ENCODE measurements around the gene SARNP.
"Not testable (repeated sequence)": the region's sequence is repeated elsewhere in the genome, so short reads cannot be mapped to it uniquely, and the experiment has no call there.

SARNP gene

GRCh38 chr12:55797068-55797467 is 20.5 kb downstream of the SARNP start:
- peak; percentile 66 for DNase-seq (ENCODE audit: low spot score)

- no peak for DNase-seq (ENCODE audit: low spot score)
Observed at GRCh38 chr12:55795950-55796349, 21.6 kb downstream of the SARNP start.

- no peak for DNase-seq (ENCODE audit: low spot score)
Observed at GRCh38 chr12:55789893-55790292, 27.6 kb downstream of the SARNP start.

- no peak for DNase-seq (ENCODE audit: low spot score)
Observed at GRCh38 chr12:55789171-55789570, 28.4 kb downstream of the SARNP start.

GRCh38 chr12:55788546-55788945 is 29.0 kb downstream of the SARNP start:
- DNase-seq (ENCODE audit: low spot score) = no peak

- no peak for DNase-seq (ENCODE audit: low spot score)
Observed at GRCh38 chr12:55780685-55781084, 36.8 kb downstream of the SARNP start.

- no peak for DNase-seq (ENCODE audit: low spot score)
Observed at GRCh38 chr12:55777856-55778255, 39.7 kb downstream of the SARNP start.

GRCh38 chr12:55771736-55772135 is 45.8 kb downstream of the SARNP start:
- no peak for DNase-seq (ENCODE audit: low spot score)

- no peak for DNase-seq (ENCODE audit: low spot score)
Observed at GRCh38 chr12:55767156-55767555, 50.4 kb downstream of the SARNP start.

- no peak for DNase-seq (ENCODE audit: low spot score)
Observed at GRCh38 chr12:55765736-55766290, 51.7 kb downstream of the SARNP start.

- DNase-seq (ENCODE audit: low spot score) = no peak
Observed at GRCh38 chr12:55762646-55763045, 54.9 kb downstream of the SARNP start.

- no peak for DNase-seq (ENCODE audit: low spot score)
Observed at GRCh38 chr12:55760663-55761062, 56.9 kb downstream of the SARNP start.

GRCh38 chr12:55758575-55758974 is 58.9 kb downstream of the SARNP start:
- DNase-seq (ENCODE audit: low spot score) = not testable (repeated sequence)

- DNase-seq (ENCODE audit: low spot score) = no peak
Observed at GRCh38 chr12:55757701-55758100, 59.8 kb downstream of the SARNP start.

GRCh38 chr12:55755246-55755645 is 62.3 kb downstream of the SARNP start:
- no peak for DNase-seq (ENCODE audit: low spot score)

- no peak for DNase-seq (ENCODE audit: low spot score)
Observed at GRCh38 chr12:55748230-55748993, 69.1 kb downstream of the SARNP start.

- no peak for DNase-seq (ENCODE audit: low spot score)
Observed at GRCh38 chr12:55746913-55747231, 70.7 kb downstream of the SARNP start.

- no peak for DNase-seq (ENCODE audit: low spot score)
Observed at GRCh38 chr12:55746174-55746912, 71.2 kb downstream of the SARNP start.

- peak; percentile 65 for DNase-seq (ENCODE audit: low spot score)
Observed at GRCh38 chr12:55745361-55746173, 72.0 kb downstream of the SARNP start.

GRCh38 chr12:55744340-55745030 is 73.0 kb downstream of the SARNP start:
- no peak for DNase-seq (ENCODE audit: low spot score)

- peak; percentile 57 for DNase-seq (ENCODE audit: low spot score)
Observed at GRCh38 chr12:55743406-55744339, 73.9 kb downstream of the SARNP start.

All from Ammon's horn (tissue), 1 donor.